Ovary (tissue), 3 donors: ENCODE data around the gene FEM1C.

Source experiments
- EP300 ChIP-seq: sonication (generic); formaldehyde crosslinking; IDR thresholded peaks from one replicate; pipeline ENCODE4 v1.6.1; 2017; ENCODE audit warnings: antibody characterized with exemption
- POLR2A ChIP-seq: fragments of 450-650 bp; IDR thresholded peaks from one replicate; pipeline ENCODE4 v1.6.1; 2017; ENCODE audit warnings: antibody characterized with exemption, mild to moderate bottlenecking, moderate library complexity
- TF ChIP-seq, protein P1 (sequence below), 3 donors: fragments of 450-650 bp in 2 of 3; fragments of 200-600 bp in 1 of 3; IDR thresholded peaks; one replicate each; pipeline versions ENCODE4 v1.5.1 to v1.8.0; 2016 to 2022; ENCODE audit warnings: antibody characterized with exemption in 3 of 3, mild to moderate bottlenecking in 1 of 3
- donor health status: DM: no; HTN: no; CAD: no.

DNA sequence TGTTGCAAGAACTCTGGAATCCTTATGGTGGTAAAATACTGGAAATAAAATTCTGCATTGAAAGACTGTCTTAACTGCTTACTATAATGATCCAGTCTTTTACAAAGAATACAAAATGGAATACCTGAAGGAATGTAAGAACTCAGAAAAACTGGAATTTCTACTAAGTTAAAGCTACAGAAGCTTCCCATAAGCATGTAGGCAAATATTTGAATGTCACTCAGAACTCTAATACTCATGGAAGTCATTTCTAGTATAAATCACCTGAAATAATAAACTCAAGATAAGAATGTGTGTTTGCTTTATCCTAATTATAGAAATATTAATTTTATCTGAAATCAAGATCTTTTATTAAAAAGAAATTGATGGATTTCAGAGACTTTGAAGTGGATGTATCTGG, 54.8 kb downstream of the FEM1C start:
- TF ChIP-seq POLR2A, result no peak
- TF ChIP-seq, protein P1, sequence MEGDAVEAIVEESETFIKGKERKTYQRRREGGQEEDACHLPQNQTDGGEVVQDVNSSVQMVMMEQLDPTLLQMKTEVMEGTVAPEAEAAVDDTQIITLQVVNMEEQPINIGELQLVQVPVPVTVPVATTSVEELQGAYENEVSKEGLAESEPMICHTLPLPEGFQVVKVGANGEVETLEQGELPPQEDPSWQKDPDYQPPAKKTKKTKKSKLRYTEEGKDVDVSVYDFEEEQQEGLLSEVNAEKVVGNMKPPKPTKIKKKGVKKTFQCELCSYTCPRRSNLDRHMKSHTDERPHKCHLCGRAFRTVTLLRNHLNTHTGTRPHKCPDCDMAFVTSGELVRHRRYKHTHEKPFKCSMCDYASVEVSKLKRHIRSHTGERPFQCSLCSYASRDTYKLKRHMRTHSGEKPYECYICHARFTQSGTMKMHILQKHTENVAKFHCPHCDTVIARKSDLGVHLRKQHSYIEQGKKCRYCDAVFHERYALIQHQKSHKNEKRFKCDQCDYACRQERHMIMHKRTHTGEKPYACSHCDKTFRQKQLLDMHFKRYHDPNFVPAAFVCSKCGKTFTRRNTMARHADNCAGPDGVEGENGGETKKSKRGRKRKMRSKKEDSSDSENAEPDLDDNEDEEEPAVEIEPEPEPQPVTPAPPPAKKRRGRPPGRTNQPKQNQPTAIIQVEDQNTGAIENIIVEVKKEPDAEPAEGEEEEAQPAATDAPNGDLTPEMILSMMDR (IDR thresholded peaks at IDR 0.05), result no peak
- no peak for TF ChIP-seq EP300
